Liver (tissue), 9 donors: ENCODE results near the gene EEA1. TPM values are rescaled to one million over a fixed set of nuclear protein-coding genes. Genes with fewer than 3 reads are reported as not detected.

Experiments used
- DNase-seq: peaks from one replicate; pipeline ENCODE4 v3.0.0-alpha.2; 2017; ENCODE audit warnings: low spot score
- H3K27ac ChIP-seq, 2 donors: one replicate each; pipeline ENCODE4 v1.7.0; 2013; ENCODE audit warnings: inconsistent platforms in 2 of 2, low read length in 2 of 2, control low read depth in 1 of 2, low read depth in 1 of 2, mild to moderate bottlenecking in 1 of 2
- H3K27me3 ChIP-seq, 4 donors: one replicate each; pipeline versions ENCODE4 v1.6.1 to v1.7.0; 2013; ENCODE audit warnings: low read length in 3 of 4, inconsistent platforms in 1 of 4, mild to moderate bottlenecking in 1 of 4, moderate library complexity in 1 of 4; ENCODE audit not compliant: control insufficient read depth in 4 of 4, insufficient read depth in 4 of 4
- H3K36me3 ChIP-seq, 4 donors: one replicate each; pipeline versions ENCODE4 v1.6.1 to v1.7.0; 2013; ENCODE audit warnings: low read length in 3 of 4, mild to moderate bottlenecking in 3 of 4, low read depth in 1 of 4, moderate library complexity in 1 of 4; ENCODE audit not compliant: control insufficient read depth in 4 of 4, insufficient read depth in 3 of 4
- H3K4me1 ChIP-seq, 4 donors: one replicate each; pipeline versions ENCODE4 v1.6.1 to v1.7.0; 2013; ENCODE audit warnings: low read length in 3 of 4, mild to moderate bottlenecking in 3 of 4, moderate library complexity in 1 of 4; ENCODE audit not compliant: control insufficient read depth in 4 of 4, insufficient read depth in 4 of 4
- H3K4me3 ChIP-seq, 3 donors: one replicate each; pipeline versions ENCODE4 v1.6.1 to v1.7.0; 2013; ENCODE audit warnings: low read length in 3 of 3, control low read depth in 1 of 3, low read depth in 1 of 3, mild to moderate bottlenecking in 1 of 3
- H3K9ac ChIP-seq, 2 donors: one replicate each; pipeline ENCODE4 v1.7.0; 2013; ENCODE audit warnings: low read length in 2 of 2, mild to moderate bottlenecking in 2 of 2, moderate library complexity in 2 of 2, control low read depth in 1 of 2, low read depth in 1 of 2
- H3K9me3 ChIP-seq, 4 donors: one replicate each; pipeline versions ENCODE4 v1.6.1 to v1.7.0; 2013; ENCODE audit warnings: low read length in 3 of 4; ENCODE audit not compliant: control insufficient read depth in 4 of 4
- ATF3 ChIP-seq: IDR thresholded peaks from 2 replicates; pipeline ENCODE4 v1.6.1; 2016; ENCODE audit warnings: antibody characterized with exemption
- EGR1 ChIP-seq, 2 donors: IDR thresholded peaks; 2 replicates each; pipeline ENCODE4 v1.6.1; 2016 to 2018; ENCODE audit warnings: antibody characterized with exemption in 2 of 2, low read depth in 2 of 2
- FOXA1 ChIP-seq: IDR thresholded peaks from 2 replicates; pipeline ENCODE4 v1.6.1; 2016; ENCODE audit warnings: antibody characterized with exemption
- FOXA2 ChIP-seq: IDR thresholded peaks from 2 replicates; pipeline ENCODE4 v1.6.1; 2016; ENCODE audit warnings: antibody characterized with exemption
- GABPA ChIP-seq, 2 donors: IDR thresholded peaks in 1 of 2; conservative IDR thresholded peaks in 1 of 2; 2 replicates each; pipeline ENCODE4 v1.6.1; 2016; ENCODE audit warnings: antibody characterized with exemption in 2 of 2, mild to moderate bottlenecking in 1 of 2, moderate library complexity in 1 of 2
- HNF4A ChIP-seq, 2 donors: conservative IDR thresholded peaks; 2 replicates each; pipeline ENCODE4 v1.6.1; 2016; ENCODE audit warnings: antibody characterized with exemption in 2 of 2, mild to moderate bottlenecking in 2 of 2
- HNF4G ChIP-seq: IDR thresholded peaks from 2 replicates; pipeline ENCODE4 v1.6.1; 2016; ENCODE audit warnings: antibody characterized with exemption
- JUND ChIP-seq, 2 donors: IDR thresholded peaks; 2 replicates each; pipeline ENCODE4 v1.6.1; 2016; ENCODE audit warnings: antibody characterized with exemption in 2 of 2
- NR2F2 ChIP-seq: IDR thresholded peaks from 2 replicates; pipeline ENCODE4 v1.6.1; 2016; ENCODE audit warnings: antibody characterized with exemption
- RAD21 ChIP-seq, 2 donors: IDR thresholded peaks; 2 replicates each; pipeline ENCODE4 v1.6.1; 2016; ENCODE audit warnings: antibody characterized with exemption in 2 of 2, mild to moderate bottlenecking in 2 of 2
- RXRA ChIP-seq, 2 donors: IDR thresholded peaks; 2 replicates each; pipeline ENCODE4 v1.6.1; 2017 to 2018; ENCODE audit warnings: antibody characterized with exemption in 2 of 2, mild to moderate bottlenecking in 1 of 2
- SP1 ChIP-seq: IDR thresholded peaks from 2 replicates; pipeline ENCODE4 v1.6.1; 2018; ENCODE audit warnings: antibody characterized with exemption, mild to moderate bottlenecking
- TAF1 ChIP-seq: conservative IDR thresholded peaks from 2 replicates; pipeline ENCODE4 v1.6.1; 2016; ENCODE audit warnings: antibody characterized with exemption, mild to moderate bottlenecking
- YY1 ChIP-seq: IDR thresholded peaks from 2 replicates; pipeline ENCODE4 v1.6.1; 2016; ENCODE audit warnings: antibody characterized with exemption, mild to moderate bottlenecking
- ZBTB33 ChIP-seq: IDR thresholded peaks from 2 replicates; pipeline ENCODE4 v1.6.1; 2016; ENCODE audit warnings: antibody characterized with exemption
- WGBS: extraction: QIAGEN DNeasy Blood & Tissue Kit; methylation state at CpG from one replicate; pipeline ENCODE4 v1.1.7; 2013; 5-methylcytosine and 5-hydroxymethylcytosine counted together
- polyA plus RNA-seq, 2 donors: library from polyadenylated mRNA; stranded (reverse) in 1 of 2; unstranded in 1 of 2; fragments of 200-250 nt in 1 of 2; fragments of >200 nt in 1 of 2; fragmentation: Nextera tagmentation in 1 of 2; extraction: Ambion mirVana in 1 of 2; gene quantifications; one replicate each; pipeline versions ENCODE4 v1.2.1 to v1.2.3, GENCODE V29; 2013 to 2015
- total RNA-seq, 2 donors: library from RNA; depleted of rRNA; stranded (reverse); fragments of >200 nt; gene quantifications; one replicate each; pipeline ENCODE4 v1.2.3, GENCODE V29; 2014
- TF ChIP-seq, protein P1 (sequence below): fragments of 150-350 bp; IDR thresholded peaks from 2 replicates; pipeline ENCODE4 v1.5.1; 2017; ENCODE audit warnings: improper control_type of control experiment, low read depth, low read length; ENCODE audit not compliant: missing input control
- TF ChIP-seq, protein P2 (sequence below): IDR thresholded peaks from 2 replicates; pipeline ENCODE4 v1.6.1; 2016; ENCODE audit warnings: antibody characterized with exemption
- donor health status: healthy.
- donor health status: healthy.
- donor health status: healthy.
- donor health status: healthy.
- donor health status: healthy.

EEA1 gene
- total and polyA plus RNA-seq, 4 donors = 2.5 to 15.8 (median 9.1) TPM

DNA sequence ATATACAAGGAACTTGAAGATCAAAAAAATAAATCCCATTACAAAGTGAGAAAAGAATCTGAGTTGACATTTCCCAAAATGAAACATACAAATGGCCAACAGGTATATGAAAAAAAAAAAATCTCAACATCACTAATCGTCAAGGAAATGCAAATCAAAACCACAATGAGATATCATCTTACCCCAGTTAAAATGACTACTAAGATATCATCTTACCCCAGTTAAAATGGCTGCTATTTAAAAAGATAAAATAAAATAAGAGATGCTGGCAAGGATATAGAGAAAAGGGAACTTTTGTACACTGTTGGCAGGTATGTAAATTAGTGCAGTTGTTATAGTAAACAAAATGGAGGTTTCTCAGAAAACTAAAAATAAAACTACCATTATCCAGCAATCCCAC, 181.9 kb downstream of the EEA1 start:
- no peak for DNase-seq
- no peaks in the 10 kb centered on the region for H3K4me1 ChIP-seq
- TF ChIP-seq ZBTB33 (no peak), ATF3 (no peak), NR2F2 (no peak), EGR1 (IDR thresholded peaks at IDR 0.05; ENCODE audit: low read depth in 2 of 2) (no peak), JUND (IDR thresholded peaks at IDR 0.05) (no peak), SP1 (no peak), HNF4A (conservative IDR thresholded peaks at IDR 0.05) (no peak), TAF1 (no peak), RAD21 (IDR thresholded peaks at IDR 0.05) (no peak), YY1 (no peak)
- TF ChIP-seq, protein P1, sequence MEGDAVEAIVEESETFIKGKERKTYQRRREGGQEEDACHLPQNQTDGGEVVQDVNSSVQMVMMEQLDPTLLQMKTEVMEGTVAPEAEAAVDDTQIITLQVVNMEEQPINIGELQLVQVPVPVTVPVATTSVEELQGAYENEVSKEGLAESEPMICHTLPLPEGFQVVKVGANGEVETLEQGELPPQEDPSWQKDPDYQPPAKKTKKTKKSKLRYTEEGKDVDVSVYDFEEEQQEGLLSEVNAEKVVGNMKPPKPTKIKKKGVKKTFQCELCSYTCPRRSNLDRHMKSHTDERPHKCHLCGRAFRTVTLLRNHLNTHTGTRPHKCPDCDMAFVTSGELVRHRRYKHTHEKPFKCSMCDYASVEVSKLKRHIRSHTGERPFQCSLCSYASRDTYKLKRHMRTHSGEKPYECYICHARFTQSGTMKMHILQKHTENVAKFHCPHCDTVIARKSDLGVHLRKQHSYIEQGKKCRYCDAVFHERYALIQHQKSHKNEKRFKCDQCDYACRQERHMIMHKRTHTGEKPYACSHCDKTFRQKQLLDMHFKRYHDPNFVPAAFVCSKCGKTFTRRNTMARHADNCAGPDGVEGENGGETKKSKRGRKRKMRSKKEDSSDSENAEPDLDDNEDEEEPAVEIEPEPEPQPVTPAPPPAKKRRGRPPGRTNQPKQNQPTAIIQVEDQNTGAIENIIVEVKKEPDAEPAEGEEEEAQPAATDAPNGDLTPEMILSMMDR = no peak
- 81% methylated on average over 1 of the region's 1 CpG for WGBS
- H3K36me3 ChIP-seq = no peaks in the 10 kb centered on the region
- H3K27ac ChIP-seq = no peak overlapping the region
- no peaks in the 10 kb centered on the region for H3K27me3 ChIP-seq
- H3K4me3 ChIP-seq = no peak overlapping the region
- H3K9me3 ChIP-seq = no peaks in the 10 kb centered on the region
- no peak overlapping the region for H3K9ac ChIP-seq

DNA sequence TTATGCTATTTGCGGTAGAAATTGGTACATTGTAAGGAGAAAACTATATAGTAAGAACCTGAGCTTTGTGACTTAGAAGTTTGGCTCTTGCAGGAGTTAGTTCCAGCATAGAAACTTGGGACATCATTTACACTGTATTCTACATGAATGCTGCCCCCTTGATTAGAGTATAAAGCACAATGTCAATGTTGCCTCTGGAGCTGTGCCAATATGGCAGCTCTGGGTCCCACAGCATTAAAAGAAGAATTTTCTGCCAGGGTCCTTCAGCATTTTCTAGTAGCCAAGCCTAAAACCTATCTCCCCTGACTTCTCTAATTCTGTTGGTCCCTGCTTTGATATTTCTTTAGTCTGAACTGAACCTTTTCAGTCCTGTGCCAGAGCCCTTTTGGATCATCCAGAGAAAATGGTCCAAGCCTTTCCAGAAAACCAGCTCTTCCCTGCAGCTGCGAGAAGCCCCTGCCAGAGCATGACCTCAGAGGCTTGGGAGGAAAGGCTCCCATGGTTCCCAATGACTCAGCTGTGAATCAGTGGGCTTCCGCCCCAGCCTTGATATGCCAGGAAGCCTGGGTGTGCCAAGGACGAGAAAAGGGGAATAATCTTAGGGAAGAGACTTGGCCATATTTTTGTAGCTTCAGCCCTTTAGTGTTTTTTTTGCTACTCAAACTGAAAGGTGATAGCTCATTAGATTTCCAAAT, 183.1 kb downstream of the EEA1 start:
- Histone ChIP-seq H3K9ac (no peak overlapping the region), H3K4me3 (no peak overlapping the region), H3K36me3 (no peaks in the 10 kb centered on the region), H3K9me3 (no peaks in the 10 kb centered on the region), H3K27me3 (no peaks in the 10 kb centered on the region), H3K27ac (no peak overlapping the region), H3K4me1 (no peaks in the 10 kb centered on the region)
- DNase-seq = no peak
- TF ChIP-seq YY1 (no peak), JUND (IDR thresholded peaks at IDR 0.05) (peak in 1 of 2 donors; percentile 26)
- 83% methylated on average over 4 of the region's 4 CpGs for WGBS

DNA sequence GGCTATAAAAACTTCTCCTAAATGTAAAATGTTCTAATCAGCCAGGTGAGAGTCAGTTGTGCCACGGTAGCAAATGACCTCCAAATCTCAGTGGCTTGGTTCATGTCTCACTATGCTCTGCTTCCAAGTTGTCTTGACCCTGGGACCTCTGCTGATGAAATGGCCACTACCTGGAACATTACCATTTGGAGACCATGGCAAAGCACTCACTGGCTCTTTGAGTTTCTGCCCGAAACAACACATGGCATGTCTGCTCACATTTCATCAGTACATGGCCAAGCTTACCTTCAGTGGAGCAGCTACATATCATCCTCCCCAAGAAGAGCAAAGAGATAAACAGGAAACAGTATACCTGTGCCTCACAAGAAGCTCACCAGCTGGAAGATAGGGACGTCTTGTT, 186.1 kb downstream of the EEA1 start:
- DNase-seq = no peak
- Histone ChIP-seq H3K27me3 (no peaks in the 10 kb centered on the region), H3K27ac (no peak overlapping the region), H3K36me3 (no peaks in the 10 kb centered on the region), H3K9ac (no peak overlapping the region), H3K9me3 (no peaks in the 10 kb centered on the region), H3K4me3 (no peak overlapping the region), H3K4me1 (no peaks in the 10 kb centered on the region)
- 91% methylated on average over 3 of the region's 3 CpGs for WGBS
- TF ChIP-seq EGR1 (IDR thresholded peaks at IDR 0.05; ENCODE audit: low read depth in 2 of 2) (no peak), FOXA2 (no peak), HNF4A (conservative IDR thresholded peaks at IDR 0.05) (no peak), YY1 (no peak), RAD21 (IDR thresholded peaks at IDR 0.05) (no peak), GABPA (IDR thresholded peaks at IDR 0.05 in 1 of 2, conservative IDR thresholded peaks at IDR 0.05 in 1 of 2) (no peak), NR2F2 (no peak), ZBTB33 (no peak), TAF1 (no peak), RXRA (IDR thresholded peaks at IDR 0.05) (no peak), JUND (IDR thresholded peaks at IDR 0.05) (no peak), SP1 (no peak), HNF4G (no peak), FOXA1 (no peak), ATF3 (no peak)
- TF ChIP-seq, protein P1 = no peak
- TF ChIP-seq, protein P2, sequence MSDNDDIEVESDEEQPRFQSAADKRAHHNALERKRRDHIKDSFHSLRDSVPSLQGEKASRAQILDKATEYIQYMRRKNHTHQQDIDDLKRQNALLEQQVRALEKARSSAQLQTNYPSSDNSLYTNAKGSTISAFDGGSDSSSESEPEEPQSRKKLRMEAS = no peak
